Kasumi-1 (cell line): ENCODE results near the gene LRBA.

Experiments
- DNase-seq, 2 experiments: peaks; one replicate each; lab custom pipeline; 2025; lab: John Stamatoyannopoulos, UW

Gene LRBA

DNA sequence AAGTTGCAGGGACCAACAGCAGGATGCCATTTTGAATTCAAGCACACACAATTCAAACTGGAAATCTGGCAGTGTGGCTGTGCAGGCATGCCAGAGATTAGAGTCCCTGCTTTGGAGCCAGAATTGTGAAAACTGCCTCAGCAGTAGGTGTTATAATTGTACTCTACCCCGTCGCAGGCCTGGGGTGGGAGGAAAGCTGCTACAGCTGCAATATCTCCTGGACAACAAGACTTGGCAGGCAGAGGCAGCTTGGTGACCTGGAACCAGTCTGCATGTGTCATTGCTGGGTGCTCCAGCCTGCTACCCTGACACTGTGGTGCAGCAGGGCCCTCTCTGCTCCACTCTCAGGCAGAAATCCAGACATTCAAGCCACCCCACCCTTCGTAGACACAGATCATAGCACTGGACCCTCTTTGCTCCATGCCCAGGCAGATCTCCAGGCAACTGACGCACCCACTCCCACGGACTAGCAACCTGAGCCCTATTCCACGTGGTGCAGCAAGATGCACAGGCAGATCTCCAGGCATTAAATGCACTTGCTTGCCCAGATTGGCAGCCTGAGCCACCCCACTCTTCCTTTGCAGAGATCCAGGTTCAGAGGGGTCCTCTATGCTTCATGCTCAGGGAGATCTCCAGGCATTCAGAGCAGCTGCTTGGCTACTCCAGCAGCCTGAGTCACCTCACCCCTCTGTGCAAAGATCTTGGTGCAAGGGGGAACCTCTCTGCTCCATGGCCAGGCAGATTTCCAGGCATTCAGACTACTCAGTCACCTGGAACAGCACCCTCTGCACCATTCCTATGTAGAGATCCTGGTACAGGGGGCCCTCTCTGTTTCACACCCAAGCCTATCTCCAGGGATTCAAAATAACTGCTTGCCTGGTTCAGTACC lies 140.5 kb downstream of the LRBA start:
- no peak for DNase-seq

DNA sequence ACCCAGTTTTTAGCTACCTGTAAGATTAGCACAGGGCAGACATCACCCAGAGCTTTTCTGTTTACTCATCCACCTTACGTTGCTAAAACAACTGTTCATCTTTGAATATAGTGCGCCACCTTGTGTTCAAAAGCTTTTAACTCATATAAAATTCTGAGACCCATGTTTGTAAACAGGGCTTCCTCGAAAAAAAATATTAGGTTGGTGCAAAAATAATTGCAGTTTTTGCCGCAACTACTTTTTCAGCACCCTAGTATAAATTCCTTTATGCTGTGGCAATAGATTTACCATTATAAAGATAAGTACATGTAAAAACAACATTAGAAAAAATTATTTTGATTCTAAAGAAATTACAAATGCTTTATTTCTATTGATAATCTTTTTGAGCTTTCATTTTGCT lies 147.9 kb downstream of the LRBA start:
- DNase-seq, result peak; percentile 85

DNA sequence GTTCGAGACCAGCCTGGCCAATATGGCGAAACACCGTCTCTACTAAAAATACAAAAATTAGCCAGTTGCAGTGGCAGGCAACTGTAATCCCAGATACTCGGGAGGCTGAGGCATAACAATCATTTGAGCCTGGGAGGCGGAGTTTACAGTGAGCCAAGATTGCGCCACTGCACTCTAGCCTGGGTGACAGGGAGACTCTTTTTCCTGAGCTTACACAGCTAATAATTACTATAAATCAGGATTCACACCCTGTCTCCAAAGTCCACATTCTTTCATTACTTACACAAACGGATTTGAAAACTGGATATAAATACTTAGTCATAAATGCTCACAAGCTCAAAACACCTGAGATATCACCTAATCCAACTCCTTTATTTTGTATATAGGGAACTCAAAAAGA lies 151.6 kb downstream of the LRBA start:
- DNase-seq, result no peak

DNA sequence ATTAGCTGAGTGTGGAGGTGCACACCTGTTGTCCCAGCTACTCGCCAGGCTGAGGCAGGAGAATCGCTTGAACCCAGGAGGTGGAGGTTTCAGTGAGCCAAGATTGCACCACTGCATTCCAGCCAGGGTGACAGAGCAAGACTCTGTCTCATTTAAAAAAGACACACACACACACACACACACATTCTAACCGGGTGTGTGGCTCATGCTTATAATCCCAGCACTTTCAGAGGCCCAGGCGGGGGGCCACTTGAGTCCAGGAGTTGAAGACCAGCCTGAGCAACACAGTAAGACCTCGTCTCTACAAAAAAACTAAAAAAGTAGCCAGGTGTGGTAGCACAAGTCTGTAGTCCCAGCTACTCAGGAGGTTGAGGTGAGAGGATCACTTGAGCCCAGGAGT lies 152.3 kb downstream of the LRBA start:
- DNase-seq, result no peak

DNA sequence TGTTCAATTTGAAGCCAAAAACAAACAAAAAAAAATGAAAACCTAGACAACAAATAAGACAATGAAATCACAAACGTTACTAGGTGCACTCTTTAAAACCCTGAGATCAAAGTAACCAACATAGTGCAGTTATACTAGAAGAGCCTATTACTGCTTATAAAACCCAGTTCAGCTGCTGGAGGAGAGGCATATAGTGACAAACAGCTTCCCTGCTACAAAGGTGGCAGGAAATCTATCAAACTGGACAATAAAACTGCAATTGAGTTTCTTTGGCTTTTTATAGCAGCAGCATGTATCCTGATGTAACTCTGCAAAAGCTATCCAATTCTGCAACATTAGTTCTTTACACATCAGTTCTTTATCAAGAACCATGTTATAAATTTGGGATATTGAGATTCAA lies 155.6 kb downstream of the LRBA start:
- DNase-seq, result no peak

DNA sequence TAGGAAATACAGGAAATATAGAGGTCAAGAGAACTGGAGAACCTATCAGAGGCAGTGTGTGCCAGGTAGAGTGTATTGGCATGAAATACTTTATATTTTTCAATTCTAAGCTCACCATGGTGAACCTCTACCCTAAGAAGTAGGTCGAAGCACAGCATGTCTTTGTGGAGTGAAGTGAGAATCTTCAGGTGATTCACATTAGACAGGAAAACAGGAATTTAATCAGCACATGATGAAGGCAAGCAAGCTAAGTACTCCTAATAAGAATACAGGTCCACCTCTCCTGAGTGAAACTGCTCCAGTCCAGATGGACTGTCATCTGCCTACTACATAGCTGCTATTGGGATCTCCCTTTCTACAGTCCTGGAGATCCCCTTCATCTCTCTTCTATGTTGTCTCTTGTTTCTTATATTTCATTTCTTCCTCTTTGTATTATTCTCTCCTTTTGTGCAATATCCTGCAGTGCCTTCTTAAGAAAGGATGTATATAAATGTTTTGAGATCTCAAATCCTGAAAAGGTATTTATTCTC lies 159.0 kb downstream of the LRBA start:
- no peak for DNase-seq

DNA sequence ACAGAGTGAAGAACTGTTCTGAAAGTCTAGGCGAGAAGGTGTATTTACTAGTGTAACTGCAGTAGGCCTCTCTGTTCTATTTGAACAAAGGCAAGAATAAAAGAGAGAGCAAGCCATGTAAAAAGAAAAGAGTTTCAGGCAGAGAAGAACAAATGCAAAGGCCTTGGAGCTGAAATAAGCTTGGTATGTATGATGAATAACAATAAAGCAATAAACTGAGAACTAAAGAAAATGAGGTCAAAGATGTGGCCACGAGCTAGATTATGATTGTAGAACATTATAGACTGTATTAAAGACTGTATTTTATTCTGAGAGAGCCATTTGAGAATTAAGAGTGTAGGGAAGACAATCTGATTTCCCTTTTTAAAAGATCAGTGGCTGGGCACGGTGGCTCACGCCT lies 160.5 kb downstream of the LRBA start:
- DNase-seq, result no peak

DNA sequence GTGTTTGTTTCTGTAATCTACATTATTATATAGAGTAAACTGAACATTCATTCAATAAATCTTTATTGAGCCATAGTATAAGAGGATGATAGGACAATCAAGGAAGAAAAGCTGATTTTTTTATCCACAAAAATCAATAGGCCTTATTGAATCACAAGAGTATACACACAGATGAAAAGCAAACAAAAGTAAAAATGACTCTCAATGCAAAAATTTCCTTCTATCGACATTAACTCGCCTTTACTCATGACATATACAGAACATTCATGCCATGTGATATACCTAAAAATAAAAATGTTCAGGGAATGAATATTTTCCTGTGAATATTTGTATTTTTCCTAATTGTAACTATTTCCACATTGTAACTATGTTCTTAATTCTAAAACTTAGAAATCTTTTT lies 161.2 kb downstream of the LRBA start:
- no peak for DNase-seq

DNA sequence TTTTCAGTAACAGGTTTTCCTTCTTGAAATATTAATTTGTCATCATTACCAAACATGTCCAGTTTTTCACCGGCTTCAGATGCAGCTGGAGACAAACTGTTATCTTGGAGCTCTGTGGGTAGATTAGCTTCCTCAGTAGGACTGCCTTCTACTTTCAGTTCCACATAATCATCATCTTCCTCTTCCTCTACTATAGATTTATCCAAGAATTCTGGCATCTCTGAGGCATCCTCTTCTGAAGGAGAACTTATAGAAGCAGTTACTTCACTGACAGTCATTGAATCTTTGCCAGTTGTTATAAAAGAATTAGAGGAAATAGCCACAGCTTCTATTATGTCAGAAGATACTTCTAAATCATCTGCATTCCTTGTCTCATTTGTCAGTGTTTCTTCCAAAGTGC lies 162.9 kb downstream of the LRBA start:
- no peak for DNase-seq

DNA sequence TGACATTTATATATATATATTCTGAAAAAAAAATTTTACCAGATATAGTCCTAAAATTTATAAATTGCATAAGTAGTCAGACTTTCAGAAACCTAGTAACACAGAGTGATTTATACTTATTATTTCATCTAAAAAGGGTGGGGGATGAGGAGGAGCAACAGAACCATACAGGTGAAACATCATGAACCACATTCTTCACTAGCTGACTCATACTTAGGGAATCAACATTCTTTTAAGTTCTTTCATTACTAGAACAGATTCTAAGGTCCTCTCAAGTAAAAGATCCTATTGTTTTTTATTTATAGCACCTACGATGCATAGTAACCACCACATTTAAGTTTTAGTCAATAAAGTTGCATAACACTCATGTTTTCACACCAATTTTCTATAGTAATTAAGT lies 166.1 kb downstream of the LRBA start:
- DNase-seq, result no peak

DNA sequence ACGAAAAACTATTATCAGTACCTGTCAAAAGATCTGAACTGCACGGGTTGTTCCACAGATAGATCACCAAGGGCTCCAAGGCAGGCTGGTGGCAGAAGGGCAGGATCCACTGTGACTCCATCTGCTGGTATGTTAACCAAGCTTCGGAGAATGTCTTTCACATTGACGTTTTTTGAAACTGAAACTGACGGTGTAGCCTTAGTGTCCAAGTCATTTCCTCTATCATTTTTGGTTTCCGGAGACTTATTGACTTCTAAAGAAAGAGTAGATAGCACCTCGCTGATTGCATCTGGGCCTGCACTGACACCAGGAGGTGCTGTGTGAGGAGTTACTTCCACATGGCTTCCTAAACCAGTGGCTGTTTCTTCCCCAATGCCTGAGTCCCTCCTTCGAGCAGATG lies 186.9 kb downstream of the LRBA start:
- DNase-seq, result no peak

DNA sequence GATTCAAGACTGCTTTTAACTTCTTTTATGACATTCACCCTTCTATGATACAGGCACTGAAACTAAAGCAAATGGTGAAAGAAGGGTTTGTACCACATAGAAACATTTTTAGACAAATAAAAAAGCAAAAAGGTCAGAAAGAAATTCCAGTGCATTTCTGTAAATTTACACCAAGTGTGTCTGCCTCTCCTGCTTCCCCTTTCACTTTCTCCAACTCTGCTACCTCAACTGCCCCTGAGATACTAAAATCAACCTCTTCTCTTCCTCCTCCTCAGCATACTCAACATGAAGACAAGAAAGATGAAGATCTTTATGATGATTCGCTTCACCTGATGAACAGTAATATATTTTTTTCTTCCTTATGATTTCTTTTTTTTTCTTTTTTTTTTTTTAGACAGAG lies 187.9 kb downstream of the LRBA start:
- no peak for DNase-seq

DNA sequence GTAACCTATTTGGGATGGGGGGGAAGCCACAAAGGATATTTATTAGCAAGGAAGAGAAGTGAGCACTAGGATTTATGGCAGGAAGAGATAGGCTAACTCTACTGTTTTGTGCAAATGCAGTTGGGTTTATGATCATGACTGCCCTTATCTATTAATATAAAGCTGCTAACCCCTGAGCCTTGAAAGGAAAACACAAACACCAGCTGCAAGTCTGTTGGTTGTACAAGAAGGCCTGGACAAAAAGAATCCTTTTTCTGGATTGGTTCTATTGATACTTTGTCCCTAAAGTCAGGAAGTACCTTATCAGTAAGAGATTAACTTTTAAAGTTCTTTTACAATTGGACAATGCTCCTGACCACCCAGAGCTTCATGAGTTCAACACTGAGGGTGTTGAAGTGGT lies 188.8 kb downstream of the LRBA start:
- DNase-seq, result no peak

DNA sequence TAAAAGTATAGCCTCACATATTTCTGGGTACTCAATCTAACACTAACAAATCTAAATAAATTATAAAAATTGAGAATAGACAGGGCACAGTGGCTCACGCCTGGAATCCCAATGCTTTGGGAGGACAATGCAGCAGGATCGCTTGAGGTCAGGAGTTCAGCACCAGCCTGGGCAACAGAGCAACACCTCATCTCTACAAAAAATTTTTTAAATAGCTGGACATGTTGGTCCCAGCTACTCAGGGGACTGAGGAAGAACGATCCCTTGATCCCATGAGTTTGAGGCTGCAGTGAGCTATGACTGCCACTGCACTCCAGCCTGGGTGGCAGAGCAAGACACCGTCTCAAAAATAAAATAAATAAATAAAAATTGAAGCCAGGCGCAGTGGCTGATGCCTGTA lies 192.7 kb downstream of the LRBA start:
- DNase-seq, result no peak

DNA sequence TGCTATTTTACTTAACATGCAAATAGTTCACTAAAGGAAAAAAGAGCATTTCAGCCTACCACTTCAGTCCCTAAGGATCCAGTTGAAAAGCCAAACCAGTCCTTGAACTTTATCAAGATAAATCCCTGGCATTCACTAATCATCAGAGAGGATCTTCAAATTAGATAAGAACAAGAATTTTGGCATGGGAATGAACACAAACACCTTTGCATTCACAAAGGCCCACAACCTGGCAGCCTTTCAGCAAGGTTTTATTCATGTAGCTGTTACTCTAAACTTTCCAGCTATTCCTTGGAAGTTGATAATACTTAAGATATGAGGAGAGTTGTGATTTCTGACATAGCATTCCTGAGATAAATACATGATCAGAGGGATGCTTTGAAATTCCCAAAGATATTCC lies 193.4 kb downstream of the LRBA start:
- DNase-seq, result no peak

DNA sequence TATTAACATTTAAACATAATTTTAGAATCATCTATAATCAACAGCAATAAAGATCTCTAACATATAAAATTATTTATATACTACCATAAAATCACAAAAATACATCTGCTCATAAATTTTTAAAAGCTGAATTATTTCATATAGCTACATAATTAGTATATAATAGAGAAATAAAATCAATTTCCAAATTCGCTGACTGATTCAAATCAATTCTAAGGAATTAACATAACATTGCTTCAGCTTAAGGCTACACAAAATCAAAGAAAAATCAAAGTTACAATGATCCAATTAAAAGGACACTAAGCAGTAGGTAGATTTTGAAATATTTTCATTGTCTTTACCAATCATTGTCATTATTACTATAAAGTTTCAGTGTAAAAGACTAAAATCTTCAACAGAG lies 194.7 kb downstream of the LRBA start:
- DNase-seq, result no peak

DNA sequence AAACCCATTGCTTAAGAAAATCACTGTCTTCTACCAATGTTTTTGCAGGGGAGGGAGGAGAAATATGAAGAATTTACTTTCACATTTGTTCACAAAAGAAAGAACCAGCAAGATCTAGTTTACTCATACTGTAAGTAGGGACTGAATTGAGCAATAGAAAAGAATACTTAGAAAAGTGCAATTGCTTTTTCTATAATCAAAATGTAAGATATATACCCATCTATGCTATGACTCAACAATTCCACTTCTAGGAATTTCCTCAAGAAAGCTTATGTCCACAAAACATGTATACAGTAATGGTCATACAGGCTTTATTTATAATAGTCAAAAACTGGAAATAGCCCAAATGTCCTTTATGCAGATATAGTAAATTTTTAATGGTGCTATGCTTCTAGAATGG lies 196.4 kb downstream of the LRBA start:
- no peak for DNase-seq

DNA sequence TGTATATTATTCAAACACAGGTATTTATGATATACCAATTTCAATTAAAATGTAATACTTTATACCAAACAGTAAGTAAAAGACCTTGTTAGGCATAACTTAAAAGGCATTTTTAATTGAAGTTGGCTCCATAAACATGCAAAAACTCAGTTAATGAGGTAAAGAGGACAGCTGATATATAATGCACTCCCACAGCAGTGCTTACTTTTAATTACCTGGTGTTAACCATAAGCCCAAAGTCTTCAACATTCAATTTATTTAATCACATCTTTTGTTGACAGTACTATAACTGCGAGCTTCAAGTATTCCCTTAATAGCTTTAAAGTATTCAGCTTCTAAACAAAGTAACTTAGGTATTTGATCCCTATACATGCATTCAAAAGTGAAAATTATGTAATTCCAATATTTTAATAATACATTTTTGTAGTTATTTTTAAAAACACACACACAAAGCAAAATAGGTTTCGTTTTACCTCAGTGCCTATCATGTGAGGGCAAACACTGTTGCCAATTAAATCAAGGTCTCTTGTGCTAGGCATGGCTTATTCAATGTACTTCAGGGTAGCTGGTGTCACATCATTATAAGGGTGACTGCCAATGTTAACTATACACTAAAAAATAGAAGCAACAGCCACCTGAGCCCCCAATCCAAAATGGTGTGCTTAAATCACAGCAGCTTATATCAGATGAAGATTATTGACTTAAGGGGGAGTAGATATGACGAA lies 197.1 kb downstream of the LRBA start:
- DNase-seq, result no peak

DNA sequence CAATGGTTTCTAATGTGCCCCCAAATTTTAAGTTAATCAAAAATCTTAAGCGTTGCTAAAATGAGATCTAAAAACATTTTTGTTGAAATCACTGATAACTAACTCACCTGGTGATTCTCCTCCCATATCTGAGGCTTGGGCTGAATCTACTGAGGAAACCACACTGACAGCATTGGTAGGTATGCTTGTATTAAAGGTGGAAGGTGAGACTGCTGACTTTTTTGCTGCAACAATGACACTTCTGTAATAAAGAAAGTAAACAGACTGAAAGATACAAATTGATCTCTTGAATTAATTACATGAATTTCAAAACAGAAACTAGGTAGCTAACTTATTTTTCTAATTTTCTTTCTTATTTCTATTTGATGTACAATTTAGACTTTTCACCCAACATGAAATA lies 198.1 kb downstream of the LRBA start:
- DNase-seq, result no peak

DNA sequence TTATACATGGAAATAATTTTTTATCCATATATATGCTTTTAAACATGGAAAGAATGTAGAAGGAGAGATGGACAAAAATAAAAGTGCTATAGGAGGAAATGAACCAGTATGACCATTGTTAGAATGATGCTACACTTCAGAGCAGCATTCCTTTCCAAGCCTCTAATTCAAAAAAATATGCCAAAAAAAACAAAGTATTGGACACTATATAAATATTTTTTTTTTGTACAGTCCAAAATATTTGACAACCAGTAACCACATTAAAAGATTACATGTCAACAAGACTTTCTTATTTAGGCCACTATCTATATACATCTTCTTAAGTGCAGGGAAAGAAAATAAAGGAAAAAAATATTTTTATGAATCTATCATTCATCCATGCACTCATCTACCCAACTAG lies 198.6 kb downstream of the LRBA start:
- no peak for DNase-seq

DNA sequence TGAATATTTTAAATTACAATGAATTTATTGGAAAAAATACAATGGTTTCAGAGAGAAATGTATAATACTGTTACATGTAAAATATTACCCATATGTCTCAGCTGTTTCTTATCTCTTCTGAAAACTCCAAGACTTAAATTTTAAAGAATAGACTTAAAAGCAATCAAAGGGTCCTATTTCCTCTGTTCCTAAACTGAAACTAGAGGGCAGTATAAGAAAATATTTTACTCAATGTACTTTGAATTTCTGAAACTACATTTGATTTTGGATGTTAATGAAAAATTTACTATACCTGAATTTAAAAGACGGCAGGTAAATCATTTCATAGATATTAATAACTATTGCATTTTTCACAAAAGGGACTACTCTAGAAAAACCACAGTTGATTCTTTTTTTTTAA lies 200.2 kb downstream of the LRBA start:
- peak; percentile 32 to 37 for DNase-seq

DNA sequence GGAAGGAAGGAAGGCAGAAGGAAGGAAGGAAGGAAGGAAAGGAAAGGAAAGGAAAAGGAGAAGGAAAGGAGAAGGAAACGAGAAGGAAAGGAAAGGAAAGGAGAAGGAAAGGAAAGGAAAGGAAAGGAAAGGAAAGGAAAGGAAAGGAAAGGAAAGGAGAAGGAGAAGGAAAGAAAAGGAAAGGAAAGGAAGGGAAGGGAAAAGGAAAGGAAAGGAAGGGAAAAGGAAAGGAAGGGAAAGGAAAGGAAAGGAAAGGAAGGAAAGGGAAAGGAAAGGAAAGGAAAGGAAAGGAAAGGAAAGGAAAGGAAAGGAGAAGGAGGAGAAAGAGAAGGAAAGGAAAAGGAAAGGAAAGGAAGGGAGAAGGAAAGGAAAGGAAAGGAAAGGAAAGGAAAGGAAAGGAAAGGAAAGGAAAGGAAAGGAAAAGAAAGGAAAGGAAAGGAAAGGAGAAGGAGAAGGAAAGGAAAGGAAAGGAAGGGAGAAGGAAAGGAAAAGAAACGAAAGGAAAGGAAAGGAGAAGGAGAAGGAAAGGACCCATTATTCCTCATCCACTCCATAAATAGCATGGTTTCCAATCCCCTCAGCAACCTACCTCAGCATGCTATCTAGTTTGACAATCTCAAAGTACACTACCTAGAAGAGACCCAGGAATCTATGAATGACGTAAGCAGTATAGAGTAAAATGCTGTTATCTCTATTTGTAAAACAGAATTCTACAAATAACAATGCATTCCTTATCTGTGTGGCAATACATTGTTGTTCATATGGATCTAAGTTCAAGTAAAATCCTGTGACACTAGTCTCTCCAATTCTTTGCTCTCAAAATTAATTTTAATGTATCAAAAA lies 209.7 kb downstream of the LRBA start:
- no peak for DNase-seq
